ENCODE results near the gene AHCYL2. TPM values are rescaled to one million over a fixed set of nuclear protein-coding genes. Genes with fewer than 3 reads are reported as not detected.

AHCYL2 gene
- total and polyA plus RNA-seq, 2 donors (not counting 1 experiment from before 2014, with no cell fraction given), result 8.8 to 26.2 TPM

DNA sequence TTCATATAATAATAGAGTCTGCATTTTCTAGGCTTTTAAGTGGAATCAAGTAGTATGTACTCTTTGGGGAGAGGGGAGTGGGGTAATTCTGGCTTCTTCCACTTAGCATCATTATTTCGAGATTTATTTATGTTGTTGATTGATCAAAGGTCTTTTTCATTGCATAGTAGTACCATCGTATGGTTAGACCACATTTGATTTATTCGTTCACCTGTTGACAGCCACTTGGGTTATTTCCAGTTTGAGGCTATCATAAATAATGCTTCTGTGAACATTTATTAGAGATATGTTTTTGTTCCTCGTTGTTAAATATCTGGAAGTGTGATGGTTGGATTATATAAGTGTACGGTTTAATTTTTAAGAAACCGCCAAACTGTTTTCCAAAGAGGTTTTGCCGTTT lies 52.8 kb downstream of the AHCYL2 start:
- no peak overlapping the region for H2AFZ ChIP-seq (ENCODE audit: insufficient read depth, low read depth, low read length, poor library complexity, severe bottlenecking)
- H3K4me1 Mint-ChIP-seq, result no peaks in the 10 kb centered on the region
- intact Hi-C loops (cut with micrococcal nuclease), result no loop called here

GRCh38 chr7:129278688-129279087 lies 53.9 kb downstream of the AHCYL2 start:
- H3K4me3 ChIP-seq (ENCODE audit: control extremely low read depth in 1 of 5, extremely low read depth in 1 of 5, insufficient read depth in 1 of 5, low read depth in 2 of 5, low read length in 4 of 5), result no peak overlapping the region
- TF ChIP-seq, protein P1, sequence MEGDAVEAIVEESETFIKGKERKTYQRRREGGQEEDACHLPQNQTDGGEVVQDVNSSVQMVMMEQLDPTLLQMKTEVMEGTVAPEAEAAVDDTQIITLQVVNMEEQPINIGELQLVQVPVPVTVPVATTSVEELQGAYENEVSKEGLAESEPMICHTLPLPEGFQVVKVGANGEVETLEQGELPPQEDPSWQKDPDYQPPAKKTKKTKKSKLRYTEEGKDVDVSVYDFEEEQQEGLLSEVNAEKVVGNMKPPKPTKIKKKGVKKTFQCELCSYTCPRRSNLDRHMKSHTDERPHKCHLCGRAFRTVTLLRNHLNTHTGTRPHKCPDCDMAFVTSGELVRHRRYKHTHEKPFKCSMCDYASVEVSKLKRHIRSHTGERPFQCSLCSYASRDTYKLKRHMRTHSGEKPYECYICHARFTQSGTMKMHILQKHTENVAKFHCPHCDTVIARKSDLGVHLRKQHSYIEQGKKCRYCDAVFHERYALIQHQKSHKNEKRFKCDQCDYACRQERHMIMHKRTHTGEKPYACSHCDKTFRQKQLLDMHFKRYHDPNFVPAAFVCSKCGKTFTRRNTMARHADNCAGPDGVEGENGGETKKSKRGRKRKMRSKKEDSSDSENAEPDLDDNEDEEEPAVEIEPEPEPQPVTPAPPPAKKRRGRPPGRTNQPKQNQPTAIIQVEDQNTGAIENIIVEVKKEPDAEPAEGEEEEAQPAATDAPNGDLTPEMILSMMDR (IDR thresholded peaks at IDR 0.05), result no peak
- no peak for TF ChIP-seq EZH2 (IDR thresholded peaks at IDR 0.05; ENCODE audit: borderline replicate concordance, insufficient read depth, low read depth, low read length, poor library complexity, severe bottlenecking)
- H4K20me1 ChIP-seq (ENCODE audit: control insufficient read depth, insufficient read depth, low read length, poor library complexity, severe bottlenecking), result no peaks in the 10 kb centered on the region
- H3K4me2 ChIP-seq (replicated peaks; ENCODE audit: low read depth, low read length, poor library complexity, severe bottlenecking), result no peak overlapping the region
- ATAC-seq (ENCODE audit: low read depth), result no peak
- H3K27ac ChIP-seq (ENCODE audit: low read length in 2 of 2), result no peak overlapping the region
- no peaks in the 10 kb centered on the region for H3K27me3 ChIP-seq (replicated peaks in 1 of 4; ENCODE audit: control extremely low read depth in 1 of 4, control insufficient read depth in 3 of 4, insufficient read depth in 4 of 4, low read length in 3 of 4)
- no peak for DNase-seq
- H3K27ac Mint-ChIP-seq, result no peak overlapping the region
- peaks cover 0 to 3% (median 0%) of the 10 kb centered on the region in 3 donors for H3K9me3 ChIP-seq (ENCODE audit: control extremely low read depth in 1 of 3, control insufficient read depth in 2 of 3, insufficient read depth in 1 of 3, low read length in 2 of 3)
- H3K4me1 ChIP-seq (ENCODE audit: control insufficient read depth in 2 of 2, insufficient read depth in 2 of 2, low read length in 2 of 2), result no peaks in the 10 kb centered on the region
- H2AFZ ChIP-seq (ENCODE audit: insufficient read depth, low read depth, low read length, poor library complexity, severe bottlenecking), result no peak overlapping the region
- no peak overlapping the region for H3K4me3 Mint-ChIP-seq
- H3K9ac ChIP-seq (ENCODE audit: low read length), result no peak overlapping the region
- H3K79me2 ChIP-seq (ENCODE audit: control insufficient read depth, insufficient read depth, low read length), result peaks cover 4% of the 10 kb centered on the region
- no peaks in the 10 kb centered on the region for H3K9me3 Mint-ChIP-seq (ENCODE audit: insufficient read depth)
- no CpG with 5 or more reads among the region's 2 CpGs for WGBS (ENCODE audit: insufficient coverage)
- intact Hi-C loops (cut with micrococcal nuclease), result no loop called here
- no peaks in the 10 kb centered on the region for H3K4me1 Mint-ChIP-seq
- no peaks in the 10 kb centered on the region for H3K27me3 Mint-ChIP-seq
- POLR2A ChIA-PET, result no interaction called here
- CTCF ChIA-PET, result interaction anchor here (0.6 to 3.0 kb wide), 5 partner anchors 57 to 602 kb away, joined by 3 to 14 read pairs (median 4); no protein-coding TSS in a partner anchor
- H3K36me3 ChIP-seq (replicated peaks in 1 of 2; ENCODE audit: control extremely low read depth in 1 of 2, control insufficient read depth in 1 of 2, extremely low read depth in 1 of 2, insufficient read depth in 2 of 2, low read length in 1 of 2), result no peaks in the 10 kb centered on the region

More for the DNA sequence above, 52.8 kb downstream of the AHCYL2 start:
- no peaks in the 10 kb centered on the region for H3K27me3 ChIP-seq (replicated peaks in 1 of 4; ENCODE audit: control extremely low read depth in 1 of 4, control insufficient read depth in 3 of 4, insufficient read depth in 4 of 4, low read length in 3 of 4)
- Mint-ChIP-seq H3K27ac (no peak overlapping the region), H3K27me3 (no peaks in the 10 kb centered on the region), H3K9me3 (ENCODE audit: insufficient read depth) (no peaks in the 10 kb centered on the region), H3K4me3 (no peak overlapping the region)
- H3K9me3 ChIP-seq (ENCODE audit: control extremely low read depth in 1 of 3, control insufficient read depth in 2 of 3, insufficient read depth in 1 of 3, low read length in 2 of 3), result peaks cover 0 to 5% (median 0%) of the 10 kb centered on the region in 3 donors
- no peaks in the 10 kb centered on the region for H3K4me1 ChIP-seq (ENCODE audit: control insufficient read depth in 2 of 2, insufficient read depth in 2 of 2, low read length in 2 of 2)
- no peak overlapping the region for H3K27ac ChIP-seq (ENCODE audit: low read length in 2 of 2)
- POLR2A ChIA-PET, result no interaction called here
- DNase-seq (no peak), ATAC-seq (ENCODE audit: low read depth) (no peak)
- CTCF ChIA-PET, result interaction anchor here (0.7 kb wide), 1 partner anchor 40 kb away, joined by 4 read pairs; no protein-coding TSS in a partner anchor
- peaks cover 4% of the 10 kb centered on the region for H3K79me2 ChIP-seq (ENCODE audit: control insufficient read depth, insufficient read depth, low read length)
- TF ChIP-seq EZH2 (IDR thresholded peaks at IDR 0.05; ENCODE audit: borderline replicate concordance, insufficient read depth, low read depth, low read length, poor library complexity, severe bottlenecking), result no peak
- TF ChIP-seq, protein P1 (IDR thresholded peaks at IDR 0.05), result no peak
- no peak overlapping the region for H3K4me3 ChIP-seq (ENCODE audit: control extremely low read depth in 1 of 5, extremely low read depth in 1 of 5, insufficient read depth in 1 of 5, low read depth in 2 of 5, low read length in 4 of 5)
- WGBS (ENCODE audit: insufficient coverage), result 85% methylated on average over 2 of the region's 7 CpGs
- no peak overlapping the region for H3K4me2 ChIP-seq (replicated peaks; ENCODE audit: low read depth, low read length, poor library complexity, severe bottlenecking)
- H3K36me3 ChIP-seq (replicated peaks in 1 of 2; ENCODE audit: control extremely low read depth in 1 of 2, control insufficient read depth in 1 of 2, extremely low read depth in 1 of 2, insufficient read depth in 2 of 2, low read length in 1 of 2), result no peaks in the 10 kb centered on the region
- no peak overlapping the region for H3K9ac ChIP-seq (ENCODE audit: low read length)
- H4K20me1 ChIP-seq (ENCODE audit: control insufficient read depth, insufficient read depth, low read length, poor library complexity, severe bottlenecking), result no peaks in the 10 kb centered on the region

All from B cell (primary cell).